ENCODE results near the gene WWOX. TPM values are rescaled to one million over a fixed set of nuclear protein-coding genes. Genes with fewer than 3 reads are reported as not detected.

The WWOX gene
- total RNA-seq, 2 experiments from 2014 or later, result 20.2 to 21.4 TPM

GRCh38 chr16:79155471-79155870, 1056.0 kb downstream of the WWOX start:
- no peaks in the 10 kb centered on the region for H3K36me3 Mint-ChIP-seq (ENCODE audit: low read depth)
- CTCF ChIA-PET, result no interaction called here
- H3K4me1 Mint-ChIP-seq (ENCODE audit: low read depth), result peaks cover 23% of the 10 kb centered on the region
- intact Hi-C loops (cut with micrococcal nuclease), result loop anchor here (5.0 to 10.0 kb wide), 2 partner anchors 63 to 449 kb away; partner anchors contain the start of gene MAF
- H3K9me3 Mint-ChIP-seq, result no peaks in the 10 kb centered on the region
- DNase-seq, result no peak
- no peak overlapping the region for H3K4me3 Mint-ChIP-seq
- no peaks in the 10 kb centered on the region for H3K27me3 Mint-ChIP-seq (ENCODE audit: low read depth)
- H3K27ac Mint-ChIP-seq, result no peak overlapping the region

DNA sequence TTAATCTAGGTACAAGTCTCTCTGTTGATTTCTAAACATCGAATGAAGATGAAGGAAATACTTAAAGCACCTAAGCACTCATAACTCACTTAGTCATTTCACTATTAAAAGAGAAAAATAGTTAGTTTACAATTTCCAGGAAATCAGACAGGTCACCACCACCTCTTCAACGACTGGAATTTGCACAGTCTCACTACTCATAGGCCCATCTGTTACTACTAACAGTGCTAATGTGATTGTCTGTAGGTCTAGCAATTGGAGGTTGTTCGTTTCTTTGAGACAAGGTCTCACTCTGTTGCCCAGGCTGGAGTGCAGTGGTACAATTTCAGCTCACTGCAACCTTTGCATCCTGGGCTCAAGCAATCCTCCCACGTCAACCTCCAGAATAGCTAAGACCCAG, 1056.5 kb downstream of the WWOX start:
- CTCF ChIA-PET, result interaction anchor here (0.6 kb wide), 1 partner anchor 226 kb away, joined by 3 read pairs; no protein-coding TSS in a partner anchor
- H3K9me3 Mint-ChIP-seq, result no peaks in the 10 kb centered on the region
- intact Hi-C loops (cut with micrococcal nuclease), result loop anchor here (1.0 to 10.0 kb wide), 3 partner anchors 64 to 449 kb away; partner anchors contain the start of gene MAF
- H3K4me3 Mint-ChIP-seq, result no peak overlapping the region
- DNase-seq, result no peak
- peaks cover 23% of the 10 kb centered on the region for H3K4me1 Mint-ChIP-seq (ENCODE audit: low read depth)
- H3K27ac Mint-ChIP-seq, result no peak overlapping the region
- H3K27me3 Mint-ChIP-seq (ENCODE audit: low read depth), result no peaks in the 10 kb centered on the region
- H3K36me3 Mint-ChIP-seq (ENCODE audit: low read depth), result no peaks in the 10 kb centered on the region

GRCh38 chr16:79156761-79157160, 1057.3 kb downstream of the WWOX start:
- intact Hi-C loops (cut with micrococcal nuclease), result loop anchor here (1.0 to 10.0 kb wide), 3 partner anchors 64 to 448 kb away; partner anchors contain the start of gene MAF
- no peak overlapping the region for H3K27ac Mint-ChIP-seq
- no peaks in the 10 kb centered on the region for H3K36me3 Mint-ChIP-seq (ENCODE audit: low read depth)

DNA sequence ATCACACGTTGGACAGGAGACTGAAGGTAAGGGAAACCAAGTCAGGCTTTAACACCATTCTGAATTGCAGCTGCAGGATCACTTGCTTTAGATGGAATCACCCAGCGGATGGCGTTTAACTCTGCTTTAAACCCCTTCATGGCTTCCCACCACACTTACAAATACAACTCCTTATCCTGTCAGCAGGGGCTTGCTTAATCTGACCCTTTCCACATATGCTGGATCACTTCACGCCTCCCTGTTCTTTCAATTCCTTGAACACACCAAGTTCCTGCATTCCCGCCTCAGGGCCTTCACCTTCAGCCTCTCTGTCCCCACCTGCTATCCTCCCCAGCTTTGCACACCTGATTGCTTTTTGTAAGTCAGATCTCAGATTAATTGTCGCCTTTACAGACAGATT, 1058.9 kb downstream of the WWOX start:
- Mint-ChIP-seq H3K4me3 (no peak overlapping the region), H3K36me3 (ENCODE audit: low read depth) (no peaks in the 10 kb centered on the region), H3K9me3 (no peaks in the 10 kb centered on the region), H3K4me1 (ENCODE audit: low read depth) (peaks cover 26% of the 10 kb centered on the region), H3K27me3 (ENCODE audit: low read depth) (no peaks in the 10 kb centered on the region), H3K27ac (no peak overlapping the region)
- no peak for DNase-seq
- intact Hi-C loops (cut with micrococcal nuclease), result loop anchor here (5.0 to 10.0 kb wide), 2 partner anchors 66 to 446 kb away; partner anchors contain the start of gene MAF
- CTCF ChIA-PET, result interaction anchor here (1.3 kb wide), 1 partner anchor 453 kb away, joined by 3 read pairs; no protein-coding TSS in a partner anchor

More at GRCh38 chr16:79156761-79157160, 1057.3 kb downstream of the WWOX start:
- Mint-ChIP-seq H3K4me3 (no peak overlapping the region), H3K27me3 (ENCODE audit: low read depth) (no peaks in the 10 kb centered on the region), H3K4me1 (ENCODE audit: low read depth) (peaks cover 23% of the 10 kb centered on the region), H3K9me3 (no peaks in the 10 kb centered on the region)
- no peak for DNase-seq
- CTCF ChIA-PET, result interaction anchor here (0.6 kb wide), 1 partner anchor 225 kb away, joined by 3 read pairs; no protein-coding TSS in a partner anchor

DNA sequence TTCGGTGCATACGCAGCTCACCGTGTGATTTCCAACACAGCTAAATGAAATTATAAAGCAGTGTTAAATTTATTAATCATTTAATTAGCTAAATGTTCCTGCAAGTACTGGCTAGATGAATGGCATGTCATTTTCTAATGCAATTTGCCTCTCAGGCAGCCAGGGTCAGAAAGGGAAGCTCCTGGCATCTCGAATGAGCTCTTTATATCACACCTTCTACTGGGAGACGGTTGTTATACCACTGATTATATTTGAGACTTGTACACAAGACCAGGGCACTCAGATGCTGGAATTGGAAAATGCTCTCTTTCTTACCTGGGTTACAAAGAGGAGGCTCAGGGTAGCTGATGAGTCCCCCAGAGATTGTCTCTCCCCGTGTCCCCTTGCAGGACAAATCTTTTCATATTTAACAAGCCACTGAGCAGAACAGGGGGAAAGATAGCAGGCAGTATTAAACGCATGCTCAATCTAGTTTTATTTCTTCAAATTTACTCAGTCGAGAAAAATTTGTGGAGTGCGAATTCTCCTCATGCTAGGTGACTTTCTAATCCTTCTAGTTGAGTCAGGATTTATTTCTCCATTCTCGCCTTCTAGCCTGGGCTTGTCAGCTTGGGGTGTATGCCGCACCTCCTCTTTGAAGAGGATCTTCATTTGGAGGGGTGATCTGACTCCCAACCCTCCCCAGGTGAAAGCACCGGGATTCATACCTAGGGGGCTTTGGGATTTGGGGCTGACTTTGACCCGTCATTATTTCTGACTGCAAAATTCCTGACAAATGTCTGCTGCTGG, 1060.0 kb downstream of the WWOX start:
- Mint-ChIP-seq H3K27ac (no peak overlapping the region), H3K4me1 (ENCODE audit: low read depth) (peaks cover 32% of the 10 kb centered on the region), H3K4me3 (no peak overlapping the region), H3K27me3 (ENCODE audit: low read depth) (no peaks in the 10 kb centered on the region), H3K36me3 (ENCODE audit: low read depth) (no peaks in the 10 kb centered on the region), H3K9me3 (no peaks in the 10 kb centered on the region)
- intact Hi-C loops (cut with micrococcal nuclease), result loop anchor here (5.0 to 10.0 kb wide), 2 partner anchors 67 to 445 kb away; partner anchors contain the start of gene MAF
- DNase-seq, result no peak
- CTCF ChIA-PET, result interaction anchor here (1.3 kb wide), 1 partner anchor 454 kb away, joined by 3 read pairs; no protein-coding TSS in a partner anchor

- Mint-ChIP-seq H3K4me3 (no peak overlapping the region), H3K27me3 (ENCODE audit: low read depth) (no peaks in the 10 kb centered on the region), H3K36me3 (ENCODE audit: low read depth) (peaks cover 3% of the 10 kb centered on the region), H3K4me1 (ENCODE audit: low read depth) (peaks cover 9% of the 10 kb centered on the region), H3K9me3 (peaks cover 7% of the 10 kb centered on the region), H3K27ac (no peak overlapping the region)
- intact Hi-C loops (cut with micrococcal nuclease), result no loop called here
- no peak for DNase-seq
- CTCF ChIA-PET, result no interaction called here
These were observed 1063.5 kb downstream of the WWOX start for GRCh38 chr16:79162977-79163376.

GRCh38 chr16:79163691-79164387, 1064.4 kb downstream of the WWOX start:
- Mint-ChIP-seq H3K4me3 (peak overlapping the region; percentile 54), H3K27me3 (ENCODE audit: low read depth) (no peaks in the 10 kb centered on the region), H3K27ac (no peak overlapping the region), H3K36me3 (ENCODE audit: low read depth) (peaks cover 3% of the 10 kb centered on the region), H3K9me3 (peaks cover 10% of the 10 kb centered on the region), H3K4me1 (ENCODE audit: low read depth) (peaks cover 10% of the 10 kb centered on the region)
- intact Hi-C loops (cut with micrococcal nuclease), result no loop called here
- CTCF ChIA-PET, result interaction anchor here (0.7 kb wide), 1 partner anchor 106 kb away, joined by 4 read pairs; no protein-coding TSS in a partner anchor
- no peak for DNase-seq

GRCh38 chr16:79164388-79164995, 1065.0 kb downstream of the WWOX start:
- peaks cover 3% of the 10 kb centered on the region for H3K36me3 Mint-ChIP-seq (ENCODE audit: low read depth)
- H3K27me3 Mint-ChIP-seq (ENCODE audit: low read depth), result no peaks in the 10 kb centered on the region
- H3K9me3 Mint-ChIP-seq, result peaks cover 10% of the 10 kb centered on the region
- H3K4me1 Mint-ChIP-seq (ENCODE audit: low read depth), result peaks cover 15% of the 10 kb centered on the region
- intact Hi-C loops (cut with micrococcal nuclease), result no loop called here
- no peak overlapping the region for H3K27ac Mint-ChIP-seq
- CTCF ChIA-PET, result no interaction called here
- DNase-seq, result no peak
- H3K4me3 Mint-ChIP-seq, result no peak overlapping the region

DNA sequence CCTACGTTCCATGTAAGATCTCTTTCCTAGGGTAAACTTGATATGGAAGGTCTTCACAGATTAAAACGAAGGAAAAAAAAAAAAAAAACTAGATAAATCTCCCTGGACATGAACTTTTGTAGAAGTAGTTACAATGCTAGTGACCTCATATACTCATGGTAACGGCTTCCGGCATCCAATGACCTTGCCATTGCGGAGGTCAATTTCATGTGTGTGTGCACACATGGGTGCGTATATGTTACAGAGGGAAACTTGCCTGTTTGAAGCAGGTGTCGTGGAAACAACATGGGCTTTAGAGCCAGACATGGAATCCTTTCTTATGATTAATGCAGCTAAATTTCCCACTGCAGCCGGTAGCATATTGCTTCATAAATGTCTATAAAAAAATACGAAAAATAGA, 1065.6 kb downstream of the WWOX start:
- no peak overlapping the region for H3K4me3 Mint-ChIP-seq
- H3K36me3 Mint-ChIP-seq (ENCODE audit: low read depth), result peaks cover 3% of the 10 kb centered on the region
- no peak overlapping the region for H3K27ac Mint-ChIP-seq
- peaks cover 15% of the 10 kb centered on the region for H3K4me1 Mint-ChIP-seq (ENCODE audit: low read depth)
- CTCF ChIA-PET, result no interaction called here
- H3K27me3 Mint-ChIP-seq (ENCODE audit: low read depth), result no peaks in the 10 kb centered on the region
- H3K9me3 Mint-ChIP-seq, result peaks cover 10% of the 10 kb centered on the region
- intact Hi-C loops (cut with micrococcal nuclease), result no loop called here
- DNase-seq, result no peak

- DNase-seq, result no peak
- H3K9me3 Mint-ChIP-seq, result peaks cover 10% of the 10 kb centered on the region
- CTCF ChIA-PET, result no interaction called here
- H3K36me3 Mint-ChIP-seq (ENCODE audit: low read depth), result peaks cover 3% of the 10 kb centered on the region
- H3K27me3 Mint-ChIP-seq (ENCODE audit: low read depth), result no peaks in the 10 kb centered on the region
- H3K4me1 Mint-ChIP-seq (ENCODE audit: low read depth), result peaks cover 15% of the 10 kb centered on the region
- H3K27ac Mint-ChIP-seq, result no peak overlapping the region
- H3K4me3 Mint-ChIP-seq, result no peak overlapping the region
- intact Hi-C loops (cut with micrococcal nuclease), result no loop called here
These were observed 1066.1 kb downstream of the WWOX start for GRCh38 chr16:79165506-79165905.

DNA sequence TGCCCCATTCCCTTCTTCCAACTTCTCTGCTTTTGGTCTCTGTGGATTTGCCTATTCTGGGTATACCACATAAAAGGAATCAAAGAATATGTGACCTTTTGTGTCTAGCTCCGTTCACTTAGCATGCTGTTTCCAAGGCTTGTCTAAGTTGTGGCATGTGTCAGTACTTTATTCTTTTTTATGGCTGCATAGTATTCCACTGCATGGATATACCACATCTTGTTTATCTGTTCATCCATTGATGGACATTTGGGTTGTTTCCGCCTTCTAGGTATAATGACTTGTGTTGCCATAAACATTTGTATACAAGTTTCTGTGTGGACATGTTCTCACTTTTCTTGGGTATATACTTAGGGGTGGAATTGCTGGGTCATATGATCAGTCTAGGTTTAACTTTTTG, 1068.4 kb downstream of the WWOX start:
- no peaks in the 10 kb centered on the region for H3K27me3 Mint-ChIP-seq (ENCODE audit: low read depth)
- H3K27ac Mint-ChIP-seq, result no peak overlapping the region
- CTCF ChIA-PET, result no interaction called here
- peaks cover 14% of the 10 kb centered on the region for H3K4me1 Mint-ChIP-seq (ENCODE audit: low read depth)
- peaks cover 3% of the 10 kb centered on the region for H3K36me3 Mint-ChIP-seq (ENCODE audit: low read depth)
- DNase-seq, result no peak
- no peak overlapping the region for H3K4me3 Mint-ChIP-seq
- H3K9me3 Mint-ChIP-seq, result peaks cover 10% of the 10 kb centered on the region
- intact Hi-C loops (cut with micrococcal nuclease), result no loop called here

DNA sequence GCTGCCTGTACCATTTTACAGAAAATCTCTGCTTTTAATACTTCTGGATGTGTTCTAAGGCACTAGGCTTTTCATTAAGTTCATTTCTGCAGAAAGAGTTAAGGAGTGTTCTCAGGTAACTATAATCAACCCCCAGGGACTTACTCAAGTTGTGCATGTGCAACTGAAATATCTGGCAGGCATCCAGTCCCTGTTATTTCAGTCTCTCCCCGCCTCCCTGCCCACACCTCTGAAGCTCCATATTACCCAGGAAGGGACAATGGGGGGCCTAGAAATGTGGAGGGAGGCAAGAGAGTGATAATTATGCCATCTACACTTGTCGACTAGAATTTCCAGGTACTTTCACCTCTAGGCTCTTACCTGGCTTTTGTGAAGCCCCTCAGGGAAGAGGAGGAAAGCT, 1068.9 kb downstream of the WWOX start:
- Mint-ChIP-seq H3K9me3 (peaks cover 10% of the 10 kb centered on the region), H3K27ac (no peak overlapping the region), H3K36me3 (ENCODE audit: low read depth) (peaks cover 3% of the 10 kb centered on the region), H3K4me1 (ENCODE audit: low read depth) (peaks cover 12% of the 10 kb centered on the region), H3K4me3 (no peak overlapping the region), H3K27me3 (ENCODE audit: low read depth) (no peaks in the 10 kb centered on the region)
- intact Hi-C loops (cut with micrococcal nuclease), result no loop called here
- CTCF ChIA-PET, result no interaction called here
- DNase-seq, result no peak
